ENCODE results near the gene PTPRQ. TPM values are rescaled to one million over a fixed set of nuclear protein-coding genes. Genes with fewer than 3 reads are reported as not detected.
"Not testable (repeated sequence)": the region's sequence is repeated elsewhere in the genome, so short reads cannot be mapped to it uniquely, and the experiment has no call there.

Gene PTPRQ
- total and polyA plus RNA-seq, 12 donors, result 0.04 to 1.9 (median 0.37) TPM; not detected in 1

GRCh38 chr12:80670214-80670613, 226.2 kb downstream of the PTPRQ start:
- H3K4me3 ChIP-seq, result no peak overlapping the region
- H3K4me1 ChIP-seq, result no peaks in the 10 kb centered on the region
- ATAC-seq (no peak), DNase-seq (no peak)
- no peaks in the 10 kb centered on the region for H3K36me3 ChIP-seq
- H3K27ac ChIP-seq, result no peak overlapping the region
- TF ChIP-seq, protein P1, sequence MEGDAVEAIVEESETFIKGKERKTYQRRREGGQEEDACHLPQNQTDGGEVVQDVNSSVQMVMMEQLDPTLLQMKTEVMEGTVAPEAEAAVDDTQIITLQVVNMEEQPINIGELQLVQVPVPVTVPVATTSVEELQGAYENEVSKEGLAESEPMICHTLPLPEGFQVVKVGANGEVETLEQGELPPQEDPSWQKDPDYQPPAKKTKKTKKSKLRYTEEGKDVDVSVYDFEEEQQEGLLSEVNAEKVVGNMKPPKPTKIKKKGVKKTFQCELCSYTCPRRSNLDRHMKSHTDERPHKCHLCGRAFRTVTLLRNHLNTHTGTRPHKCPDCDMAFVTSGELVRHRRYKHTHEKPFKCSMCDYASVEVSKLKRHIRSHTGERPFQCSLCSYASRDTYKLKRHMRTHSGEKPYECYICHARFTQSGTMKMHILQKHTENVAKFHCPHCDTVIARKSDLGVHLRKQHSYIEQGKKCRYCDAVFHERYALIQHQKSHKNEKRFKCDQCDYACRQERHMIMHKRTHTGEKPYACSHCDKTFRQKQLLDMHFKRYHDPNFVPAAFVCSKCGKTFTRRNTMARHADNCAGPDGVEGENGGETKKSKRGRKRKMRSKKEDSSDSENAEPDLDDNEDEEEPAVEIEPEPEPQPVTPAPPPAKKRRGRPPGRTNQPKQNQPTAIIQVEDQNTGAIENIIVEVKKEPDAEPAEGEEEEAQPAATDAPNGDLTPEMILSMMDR (IDR thresholded peaks at IDR 0.05), result no peak
- H3K27me3 ChIP-seq, result no peaks in the 10 kb centered on the region
- intact Hi-C loops (cut with DNase I), result no loop called here
- WGBS, 2 donors, result 66 to 73% methylated on average over 5 of the region's 5 CpGs
- H3K9me3 ChIP-seq, result no peaks in the 10 kb centered on the region

DNA sequence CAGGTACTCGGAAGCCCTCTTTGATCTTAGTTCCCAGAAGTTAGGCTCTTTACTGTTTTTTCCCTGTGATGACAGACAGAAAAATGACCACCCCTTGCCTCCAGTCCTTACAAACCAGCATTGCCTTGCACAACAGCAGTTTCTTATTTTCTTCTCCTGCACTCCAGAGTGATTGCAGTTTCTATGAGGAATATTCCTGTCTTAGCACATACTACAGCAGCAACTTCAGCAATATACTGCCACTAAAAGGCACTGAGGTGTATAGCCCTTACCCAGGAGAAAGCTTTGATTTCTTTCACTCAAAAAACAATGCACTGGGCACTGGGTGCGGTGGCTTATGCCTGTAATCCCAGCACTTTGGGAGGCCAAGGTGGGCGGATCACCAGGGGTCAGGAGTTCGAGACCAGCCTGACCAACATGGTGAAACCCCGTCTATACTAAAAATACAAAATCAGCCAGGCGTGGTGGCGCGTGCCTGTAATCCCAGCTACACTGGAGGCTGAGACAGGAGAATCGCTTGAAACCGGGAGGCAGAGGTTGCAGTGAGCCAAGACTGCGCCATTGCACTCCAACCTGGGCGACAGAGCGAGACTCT, 232.1 kb downstream of the PTPRQ start:
- not testable (repeated sequence) for ATAC-seq, DNase-seq

DNA sequence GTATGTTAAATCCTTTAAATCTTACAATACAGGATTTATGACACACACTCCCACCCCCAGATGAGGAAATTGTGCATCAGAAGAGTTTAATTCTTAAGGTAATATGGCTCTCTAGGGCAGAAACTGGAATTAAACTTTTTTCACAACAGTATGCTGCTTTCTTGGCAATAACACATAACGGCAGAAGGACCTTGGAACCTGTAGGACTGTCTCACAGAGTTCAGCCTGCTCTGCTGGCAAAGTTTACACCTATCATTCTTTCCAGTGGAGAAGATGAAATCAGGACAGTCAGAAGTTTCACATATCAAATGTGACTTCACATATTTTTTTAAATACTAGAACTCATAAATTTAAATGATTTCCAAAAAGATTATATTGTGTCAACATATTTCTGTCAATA, 232.8 kb downstream of the PTPRQ start:
- H3K27me3 ChIP-seq, result no peaks in the 10 kb centered on the region
- DNase-seq (no peak), ATAC-seq (no peak)
- no peaks in the 10 kb centered on the region for H3K9me3 ChIP-seq
- no peaks in the 10 kb centered on the region for H3K36me3 ChIP-seq
- no peak overlapping the region for H3K27ac ChIP-seq
- intact Hi-C loops (cut with DNase I), result no loop called here
- no peaks in the 10 kb centered on the region for H3K4me1 ChIP-seq
- 65 to 66% methylated on average over 1 of the region's 1 CpG for WGBS, 2 donors
- TF ChIP-seq, protein P1 (IDR thresholded peaks at IDR 0.05), result no peak
- H3K4me3 ChIP-seq, result no peak overlapping the region

More for the DNA sequence above, 232.1 kb downstream of the PTPRQ start:
- H3K9me3 ChIP-seq; H3K27me3 ChIP-seq; H3K36me3 ChIP-seq; intact Hi-C loops (cut with DNase I); H3K27ac ChIP-seq; H3K4me3 ChIP-seq; H3K4me1 ChIP-seq: not testable (repeated sequence)
- 92 to 94% methylated on average over 13 of the region's 13 CpGs for WGBS, 2 donors

GRCh38 chr12:80677994-80678393, 234.0 kb downstream of the PTPRQ start:
- Histone ChIP-seq H3K27ac (no peak overlapping the region), H3K27me3 (no peaks in the 10 kb centered on the region), H3K4me3 (no peak overlapping the region), H3K9me3 (no peaks in the 10 kb centered on the region), H3K4me1 (no peaks in the 10 kb centered on the region), H3K36me3 (no peaks in the 10 kb centered on the region)
- TF ChIP-seq, protein P1 (IDR thresholded peaks at IDR 0.05), result no peak
- no peak for DNase-seq
- WGBS, 2 donors, result 90 to 94% methylated on average over 1 of the region's 1 CpG
- ATAC-seq, result no peak
- intact Hi-C loops (cut with DNase I), result no loop called here

GRCh38 chr12:80679346-80680131, 235.5 kb downstream of the PTPRQ start:
- 82 to 84% methylated on average over 3 of the region's 3 CpGs for WGBS, 2 donors
- TF ChIP-seq, protein P1 (IDR thresholded peaks at IDR 0.05), result no peak
- Histone ChIP-seq H3K36me3 (no peaks in the 10 kb centered on the region), H3K27ac (no peak overlapping the region), H3K9me3 (no peaks in the 10 kb centered on the region), H3K27me3 (no peaks in the 10 kb centered on the region), H3K4me3 (no peak overlapping the region), H3K4me1 (no peaks in the 10 kb centered on the region)
- ATAC-seq (no peak), DNase-seq (no peak)
- intact Hi-C loops (cut with DNase I), result no loop called here
